Measurements from ENCODE around the gene EYA2.

The EYA2 gene

GRCh38 chr20:46901638-46902037 is 7.0 kb downstream of the EYA2 start:
- DNase-seq (ENCODE audit: insufficient read length, low spot score) (no peak), FAIRE-seq (no peak)
- no peak for TF ChIP-seq CTCF (IDR thresholded peaks at IDR 0.05; ENCODE audit: insufficient read depth, missing control alignments)

DNA sequence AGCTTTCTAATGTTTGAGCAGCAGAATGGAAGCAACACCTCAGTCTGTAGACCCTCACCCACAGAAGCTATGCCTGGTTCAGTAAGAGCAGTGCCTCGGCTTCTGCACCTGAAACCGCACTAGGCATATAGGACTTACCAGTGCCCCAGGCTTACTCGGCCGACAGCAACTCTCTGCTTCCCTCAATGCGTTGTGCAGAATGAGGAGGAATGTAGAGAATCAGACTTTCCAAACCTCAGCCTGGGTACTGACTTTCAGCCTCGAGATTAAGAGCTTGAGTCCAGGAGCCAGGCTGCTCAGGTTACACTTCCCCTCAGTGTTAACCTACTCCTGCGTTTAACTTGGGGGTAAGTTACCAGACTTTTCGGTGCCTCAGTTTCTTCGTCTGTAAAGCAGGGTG is 8.6 kb downstream of the EYA2 start:
- FAIRE-seq = no peak
- no peak for TF ChIP-seq CTCF (IDR thresholded peaks at IDR 0.05; ENCODE audit: insufficient read depth, missing control alignments)
- DNase-seq (ENCODE audit: insufficient read length, low spot score) = no peak

DNA sequence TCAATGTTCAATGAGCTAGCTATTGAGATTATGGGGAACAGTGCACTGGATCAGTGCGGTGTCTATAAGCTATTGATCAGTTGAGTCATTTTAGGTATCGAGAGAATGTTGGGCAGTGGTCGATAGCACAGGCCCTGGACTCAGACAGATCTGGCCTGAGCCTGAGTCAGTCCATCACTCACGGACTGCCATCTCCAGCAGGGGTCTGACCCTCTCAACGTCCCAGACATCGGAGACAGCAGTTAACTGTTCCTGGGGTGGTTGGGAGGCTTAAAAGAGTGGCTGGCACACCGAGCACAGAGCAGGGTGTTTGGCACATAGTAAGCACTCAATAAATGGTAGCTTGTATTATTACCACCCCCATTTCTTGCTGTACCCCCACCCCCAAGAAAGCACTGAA is 9.3 kb downstream of the EYA2 start:
- FAIRE-seq (no peak), DNase-seq (ENCODE audit: insufficient read length, low spot score) (no peak)
- TF ChIP-seq CTCF (IDR thresholded peaks at IDR 0.05; ENCODE audit: insufficient read depth, missing control alignments) = no peak

DNA sequence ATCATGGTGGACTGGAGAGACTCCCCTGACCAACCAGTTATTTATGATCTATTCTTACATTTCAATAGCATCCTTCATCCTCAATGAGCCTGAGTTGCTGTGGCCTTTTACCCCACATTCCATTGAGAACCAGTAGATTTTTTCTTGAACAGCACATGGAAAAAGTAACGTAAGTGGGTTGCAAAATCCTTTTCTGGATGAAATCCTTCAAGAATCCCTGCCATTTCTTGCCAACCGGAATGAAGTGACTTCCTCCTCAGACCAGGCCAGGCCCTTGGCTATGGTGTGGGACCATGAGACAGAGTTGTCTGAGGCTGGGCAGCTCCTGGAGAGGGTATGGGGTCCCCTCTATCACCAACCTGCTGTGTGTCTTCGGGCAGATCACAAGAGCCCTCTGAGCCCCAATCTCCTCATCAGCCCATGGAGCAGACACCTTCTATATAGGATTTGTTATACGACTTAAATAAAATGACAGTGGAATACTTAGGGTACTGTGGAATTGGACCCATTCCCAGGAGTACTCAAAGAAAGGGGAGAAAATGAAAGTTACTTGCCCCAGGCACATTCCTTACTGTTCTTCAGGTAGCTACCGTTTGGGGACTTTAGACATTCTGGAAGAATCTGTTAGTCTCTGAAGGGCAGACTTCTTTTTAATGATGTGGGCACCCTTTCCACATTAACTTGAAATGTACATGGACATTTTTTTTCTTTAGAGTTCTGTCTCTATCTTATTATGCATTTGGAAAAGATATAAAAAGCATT is 10.9 kb downstream of the EYA2 start:
- no peak for FAIRE-seq
- no peak for TF ChIP-seq CTCF (IDR thresholded peaks at IDR 0.05; ENCODE audit: insufficient read depth, missing control alignments)
- no peak for DNase-seq (ENCODE audit: insufficient read length, low spot score)

DNA sequence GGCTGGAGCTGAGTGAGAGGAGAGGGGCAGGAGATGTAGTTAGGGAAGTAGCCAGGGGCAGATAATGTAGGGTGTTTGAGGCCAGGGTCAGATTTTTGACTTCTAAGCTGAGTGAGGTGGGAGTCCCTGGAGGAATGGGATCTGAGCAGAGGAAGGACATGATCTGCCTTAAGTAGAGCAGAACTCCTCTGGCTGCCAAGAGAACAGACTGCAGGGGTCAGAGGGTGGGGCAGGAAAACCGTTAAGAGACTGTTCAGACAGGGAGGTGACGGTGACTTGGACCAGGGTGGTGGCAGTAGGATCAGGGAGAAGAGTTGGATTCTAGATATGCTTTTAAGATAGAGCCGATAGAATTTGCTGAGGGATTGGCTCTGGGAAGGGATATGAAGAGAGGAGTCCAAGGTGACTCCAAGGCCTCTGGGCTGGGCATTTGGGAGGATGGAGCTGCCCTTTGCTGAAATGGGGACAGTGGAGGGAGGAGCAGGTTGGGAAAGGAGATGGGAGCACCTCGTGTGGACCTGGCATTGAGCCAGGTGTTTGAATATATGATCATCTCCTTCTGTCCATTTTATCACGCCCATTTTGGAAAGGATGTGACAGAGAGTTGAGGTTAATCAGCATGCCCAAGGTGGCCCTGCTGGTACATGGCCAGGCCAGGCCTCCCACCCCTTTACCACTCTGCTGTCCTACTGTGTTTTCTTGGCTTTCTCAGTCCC is 18.8 kb downstream of the EYA2 start:
- DNase-seq (ENCODE audit: insufficient read length, low spot score) (no peak), FAIRE-seq (no peak)
- no peak for TF ChIP-seq CTCF (IDR thresholded peaks at IDR 0.05; ENCODE audit: insufficient read depth, missing control alignments)

GRCh38 chr20:46914789-46915379 is 20.2 kb downstream of the EYA2 start:
- DNase-seq (ENCODE audit: insufficient read length, low spot score) (no peak), FAIRE-seq (no peak)
- TF ChIP-seq CTCF (IDR thresholded peaks at IDR 0.05; ENCODE audit: insufficient read depth, missing control alignments) = no peak
